Ovary (tissue), 9 donors: ENCODE data around the gene TAX1BP3. TPM values are rescaled to one million over a fixed set of nuclear protein-coding genes. Genes with fewer than 3 reads are reported as not detected.

Source experiments
- DNase-seq, 5 donors: peaks; one replicate each; pipeline ENCODE4 v3.0.0-alpha.2; 2019 to 2020
- H3K27ac ChIP-seq, 2 donors: fragments of 200-600 bp; one replicate each; pipeline versions ENCODE4 v1.5.1 to v1.8.0; 2019 to 2022
- H3K27me3 ChIP-seq: fragments of 200-600 bp; one replicate; pipeline ENCODE4 v1.8.0; 2022
- H3K36me3 ChIP-seq: fragments of 200-600 bp; sonication (generic); one replicate; pipeline ENCODE4 v1.5.1; 2019
- H3K4me1 ChIP-seq: one replicate; pipeline ENCODE4 v1.8.1; 2013; ENCODE audit warnings: mild to moderate bottlenecking, moderate library complexity; ENCODE audit not compliant: insufficient read depth
- H3K4me3 ChIP-seq: fragments of 200-600 bp; sonication (generic); one replicate; pipeline ENCODE4 v1.5.1; 2017
- H3K9me3 ChIP-seq, 2 donors: fragments of 200-600 bp in 1 of 2; sonication (generic) in 1 of 2; one replicate each; pipeline versions ENCODE4 v1.5.1 to v1.8.1; 2013 to 2019; ENCODE audit warnings: mild to moderate bottlenecking in 1 of 2, moderate library complexity in 1 of 2
- EP300 ChIP-seq: sonication (generic); formaldehyde crosslinking; IDR thresholded peaks from one replicate; pipeline ENCODE4 v1.6.1; 2017; ENCODE audit warnings: antibody characterized with exemption
- POLR2A ChIP-seq: fragments of 450-650 bp; IDR thresholded peaks from one replicate; pipeline ENCODE4 v1.6.1; 2017; ENCODE audit warnings: antibody characterized with exemption, mild to moderate bottlenecking, moderate library complexity
- WGBS, 3 donors: extraction: QIAGEN DNeasy Blood & Tissue Kit in 1 of 3; methylation state at CpG; one replicate each; pipeline versions ENCODE4 v1.1.5 to v1.1.7; 2013 to 2017; 5-methylcytosine and 5-hydroxymethylcytosine counted together
- intact Hi-C, 4 donors: fragments of 100-400 bp; cut with DNase I; formaldehyde crosslinking; loops; one replicate each; pipeline versions ENCODE4 v1.11.0 to v1.15.1; 2022 to 2023
- polyA plus RNA-seq, 2 donors: library from polyadenylated mRNA; stranded (reverse); fragments of 200-250 nt in 1 of 2; fragments of 350-450 nt in 1 of 2; fragmentation: Illumina TruSeq in 1 of 2; extraction: RNeasy Lipid Tissue Mini Kit (QIAGEN cat#74804) in 1 of 2; gene quantifications; one replicate each; pipeline ENCODE4 v1.2.3, GENCODE V29; 2013 to 2014
- total RNA-seq, 7 donors: library from RNA; depleted of rRNA in 2 of 7; stranded (reverse); fragments of >200 nt in 2 of 7; fragmentation: NEBNext Ultra II Directional in 3 of 7; extraction: Animal tissue kit (Norgen Biotek cat#: 25700) in 3 of 7; gene quantifications; one replicate each; pipeline versions ENCODE4 v1.1.0 to v1.2.4, GENCODE V29; 2016 to 2023
- TF ChIP-seq, protein P1 (sequence below), 3 donors: fragments of 450-650 bp in 2 of 3; fragments of 200-600 bp in 1 of 3; IDR thresholded peaks; one replicate each; pipeline versions ENCODE4 v1.5.1 to v1.8.0; 2016 to 2022; ENCODE audit warnings: antibody characterized with exemption in 3 of 3, mild to moderate bottlenecking in 1 of 3
- donor health status: DM: no; HTN: no; CAD: no; lungs with moderate emphysema.
- donor health status: DM: no; HTN: no; CAD: no.
- donor health status: Bipolar disorder and iron deficiency.
- donor health status: DM: yes; HTN: yes; CAD: no.
- donor health status: DM: no; HTN: no; CAD: no.
- donor health status: DM: yes; HTN: yes; CAD: no.

TAX1BP3 gene
- total and polyA plus RNA-seq, 9 donors: 48.7 to 166 (median 125) TPM

DNA sequence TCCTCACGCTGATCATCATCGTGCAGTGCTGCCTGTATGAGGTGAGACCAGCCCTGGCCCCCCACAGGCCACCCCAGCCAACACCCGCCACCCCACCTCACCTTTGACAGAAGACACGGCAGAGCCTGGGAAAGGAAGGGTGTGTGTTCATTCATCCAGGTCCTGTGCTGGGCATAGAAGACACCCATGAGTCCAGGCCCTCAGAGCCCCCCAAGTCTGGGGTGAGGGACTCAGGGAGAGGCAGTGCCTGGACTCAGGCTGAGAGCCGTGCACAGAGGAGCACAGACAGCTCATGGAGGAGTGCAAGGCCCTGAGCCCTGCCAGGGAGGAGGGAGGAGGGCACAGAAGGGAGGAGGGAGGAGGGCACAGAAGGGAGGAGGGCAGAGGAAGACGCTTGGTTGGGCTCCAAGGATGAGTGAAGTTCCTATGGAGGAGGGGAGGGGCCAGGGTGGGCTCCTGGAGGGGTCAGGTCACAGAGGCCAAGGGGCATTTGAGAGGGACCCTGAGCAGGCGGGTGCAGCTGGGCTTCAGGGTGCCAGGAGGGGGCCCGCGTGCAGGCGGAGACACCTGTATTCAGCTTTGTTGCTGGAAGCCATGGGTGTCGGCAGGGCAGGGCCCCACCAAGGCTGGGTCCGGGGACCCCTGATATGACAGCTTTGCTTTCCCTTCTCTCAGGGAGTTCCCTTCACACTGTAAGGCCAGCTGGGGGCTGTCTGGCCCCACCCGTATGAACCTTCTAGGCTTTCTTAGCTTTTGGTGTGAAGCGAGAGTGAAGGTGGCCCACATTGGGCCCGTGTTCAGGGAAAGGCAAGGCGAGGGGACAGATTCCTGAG is 11.4 kb downstream of the TAX1BP3 start:
- intact Hi-C loops: no loop called here
- WGBS, 3 donors: 82 to 83% (median 82%) methylated on average over 16 of the region's 16 CpGs
- no peaks in the 10 kb centered on the region for H3K36me3 ChIP-seq
- peak overlapping the region in 1 of 2 donors; percentile 87 for H3K27ac ChIP-seq
- peak in 1 of 5 donors; percentile 39 for DNase-seq
- no peak for TF ChIP-seq EP300
- no peaks in the 10 kb centered on the region for H3K9me3 ChIP-seq
- H3K4me3 ChIP-seq: no peak overlapping the region
- no peaks in the 10 kb centered on the region for H3K27me3 ChIP-seq
- peaks cover 14% of the 10 kb centered on the region for H3K4me1 ChIP-seq

DNA sequence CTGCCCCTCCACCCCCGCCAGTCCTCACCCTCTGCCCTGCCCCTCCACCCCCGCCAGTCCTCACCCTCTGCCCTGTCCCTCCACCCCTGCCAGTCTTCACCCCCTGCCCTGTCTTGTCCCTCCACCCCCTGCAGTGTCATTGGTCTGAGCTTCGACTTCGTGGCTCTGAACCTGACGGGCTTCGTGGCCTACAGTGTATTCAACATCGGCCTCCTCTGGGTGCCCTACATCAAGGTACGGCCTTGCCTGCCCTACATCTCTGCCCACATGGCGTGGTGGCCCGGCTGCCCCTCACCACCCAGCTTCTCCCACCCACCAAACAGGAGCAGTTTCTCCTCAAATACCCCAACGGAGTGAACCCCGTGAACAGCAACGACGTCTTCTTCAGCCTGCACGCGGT is 12.0 kb downstream of the TAX1BP3 start:
- Histone ChIP-seq H3K4me1 (peaks cover 14% of the 10 kb centered on the region), H3K9me3 (no peaks in the 10 kb centered on the region), H3K27ac (no peak overlapping the region), H3K27me3 (no peaks in the 10 kb centered on the region), H3K4me3 (no peak overlapping the region), H3K36me3 (no peaks in the 10 kb centered on the region)
- TF ChIP-seq, protein P1, sequence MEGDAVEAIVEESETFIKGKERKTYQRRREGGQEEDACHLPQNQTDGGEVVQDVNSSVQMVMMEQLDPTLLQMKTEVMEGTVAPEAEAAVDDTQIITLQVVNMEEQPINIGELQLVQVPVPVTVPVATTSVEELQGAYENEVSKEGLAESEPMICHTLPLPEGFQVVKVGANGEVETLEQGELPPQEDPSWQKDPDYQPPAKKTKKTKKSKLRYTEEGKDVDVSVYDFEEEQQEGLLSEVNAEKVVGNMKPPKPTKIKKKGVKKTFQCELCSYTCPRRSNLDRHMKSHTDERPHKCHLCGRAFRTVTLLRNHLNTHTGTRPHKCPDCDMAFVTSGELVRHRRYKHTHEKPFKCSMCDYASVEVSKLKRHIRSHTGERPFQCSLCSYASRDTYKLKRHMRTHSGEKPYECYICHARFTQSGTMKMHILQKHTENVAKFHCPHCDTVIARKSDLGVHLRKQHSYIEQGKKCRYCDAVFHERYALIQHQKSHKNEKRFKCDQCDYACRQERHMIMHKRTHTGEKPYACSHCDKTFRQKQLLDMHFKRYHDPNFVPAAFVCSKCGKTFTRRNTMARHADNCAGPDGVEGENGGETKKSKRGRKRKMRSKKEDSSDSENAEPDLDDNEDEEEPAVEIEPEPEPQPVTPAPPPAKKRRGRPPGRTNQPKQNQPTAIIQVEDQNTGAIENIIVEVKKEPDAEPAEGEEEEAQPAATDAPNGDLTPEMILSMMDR (IDR thresholded peaks at IDR 0.05): no peak
- TF ChIP-seq POLR2A (no peak), EP300 (no peak)
- DNase-seq: no peak
- intact Hi-C loops: no loop called here
- WGBS, 3 donors: 82 to 90% (median 83%) methylated on average over 14 to 15 of the region's 16 CpGs

DNA sequence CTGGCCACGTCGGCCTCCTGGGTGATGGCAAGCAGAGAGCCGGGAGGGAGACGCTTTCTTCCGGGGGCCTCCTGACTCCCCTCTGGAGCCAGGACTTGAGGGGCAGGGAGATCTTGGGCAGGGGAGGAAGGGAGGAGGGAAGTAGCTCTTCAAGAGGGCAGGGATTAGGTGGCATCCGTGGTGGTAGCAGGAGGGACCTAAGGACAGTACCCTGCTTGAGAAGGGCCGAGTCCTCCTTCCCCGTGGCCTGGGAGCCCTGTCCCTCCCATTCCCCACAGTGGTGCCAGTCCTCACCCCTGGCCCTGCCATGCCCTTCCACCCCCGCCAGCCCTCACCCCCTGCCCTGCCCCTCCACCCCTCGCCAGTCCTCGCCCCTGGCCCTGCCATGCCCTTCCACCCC is 12.6 kb downstream of the TAX1BP3 start:
- 85 to 91% (median 87%) methylated on average over 8 to 11 of the region's 11 CpGs for WGBS, 3 donors
- Histone ChIP-seq H3K36me3 (no peaks in the 10 kb centered on the region), H3K9me3 (no peaks in the 10 kb centered on the region), H3K4me1 (peaks cover 14% of the 10 kb centered on the region), H3K27ac (no peak overlapping the region), H3K27me3 (no peaks in the 10 kb centered on the region), H3K4me3 (no peak overlapping the region)
- intact Hi-C loops: no loop called here
- no peak for DNase-seq
- TF ChIP-seq POLR2A (no peak), EP300 (no peak)
- TF ChIP-seq, protein P1 (IDR thresholded peaks at IDR 0.05): no peak

DNA sequence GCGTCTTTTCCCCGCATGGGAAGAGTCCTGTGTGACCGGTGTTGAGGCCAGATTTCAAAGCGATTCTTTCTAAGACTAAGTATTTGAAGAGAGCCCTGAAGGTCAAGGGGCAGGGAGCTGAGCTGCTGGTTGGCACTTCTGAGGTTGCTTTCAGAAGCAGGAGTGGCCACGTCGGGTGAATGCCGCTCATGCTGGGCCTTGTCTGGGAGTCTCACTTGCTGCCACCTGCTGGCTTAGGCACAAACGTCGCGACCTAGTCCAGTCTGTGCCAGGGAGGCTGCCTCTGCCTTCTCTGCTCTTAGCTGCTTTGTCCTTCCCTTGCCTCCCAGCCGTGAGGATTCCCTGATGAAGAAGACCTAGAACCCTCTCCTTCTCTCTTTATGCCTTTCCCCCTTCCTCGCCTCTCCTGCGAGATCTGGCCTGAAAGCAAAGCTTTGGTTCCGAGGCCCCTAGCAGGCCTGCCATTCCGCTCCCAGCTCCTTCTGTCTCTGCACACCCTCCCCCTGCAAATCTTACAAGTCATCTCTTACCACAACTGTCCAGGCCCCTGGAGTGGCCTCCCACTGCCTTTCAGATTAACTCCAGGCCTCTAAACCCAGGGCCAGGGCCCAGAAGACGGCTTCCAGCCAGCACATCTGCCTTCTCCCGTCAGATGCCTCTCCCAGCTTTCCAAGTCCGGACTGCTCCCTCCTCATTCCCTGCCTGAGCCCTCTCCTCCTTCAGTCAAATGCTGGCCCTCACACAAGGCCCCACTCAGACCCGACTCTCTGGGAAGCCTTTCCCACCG is 20.4 kb downstream of the TAX1BP3 start:
- 66 to 71% (median 69%) methylated on average over 20 of the region's 20 CpGs for WGBS, 3 donors
- no peaks in the 10 kb centered on the region for H3K4me1 ChIP-seq
- no peak overlapping the region for H3K27ac ChIP-seq
- H3K36me3 ChIP-seq: no peaks in the 10 kb centered on the region
- H3K9me3 ChIP-seq: no peaks in the 10 kb centered on the region
- DNase-seq: no peak
- intact Hi-C loops: no loop called here
- H3K4me3 ChIP-seq: no peak overlapping the region
- TF ChIP-seq, protein P1 (IDR thresholded peaks at IDR 0.05): no peak
- TF ChIP-seq EP300: no peak
- TF ChIP-seq POLR2A: no peak
- no peaks in the 10 kb centered on the region for H3K27me3 ChIP-seq
